NCI-H1694 (cell line): ENCODE measurements around the gene FCHSD2.

Experiments used
- DNase-seq: peaks from one replicate; lab custom pipeline; 2025; lab: John Stamatoyannopoulos, UW

FCHSD2 gene

GRCh38 chr11:73172992-73173656 is 31.0 kb upstream of the FCHSD2 start:
- no peak for DNase-seq

- no peak for DNase-seq
Observed at GRCh38 chr11:73171436-73172161, 29.5 kb upstream of the FCHSD2 start.

- DNase-seq = no peak
Observed at GRCh38 chr11:73170140-73170539, 28.0 kb upstream of the FCHSD2 start.

GRCh38 chr11:73168925-73169579 is 26.9 kb upstream of the FCHSD2 start:
- no peak for DNase-seq

GRCh38 chr11:73167363-73167954 is 25.3 kb upstream of the FCHSD2 start:
- DNase-seq = no peak

- no peak for DNase-seq
Observed at GRCh38 chr11:73164803-73165540, 22.9 kb upstream of the FCHSD2 start.

GRCh38 chr11:73163638-73164174 is 21.6 kb upstream of the FCHSD2 start:
- DNase-seq = no peak

- DNase-seq = no peak
Observed at GRCh38 chr11:73162196-73162740, 20.1 kb upstream of the FCHSD2 start.

- no peak for DNase-seq
Observed at GRCh38 chr11:73160005-73160760, 18.1 kb upstream of the FCHSD2 start.

GRCh38 chr11:73159297-73159696 is 17.2 kb upstream of the FCHSD2 start:
- no peak for DNase-seq

- no peak for DNase-seq
Observed at GRCh38 chr11:73158356-73159051, 16.4 kb upstream of the FCHSD2 start.

- no peak for DNase-seq
Observed at GRCh38 chr11:73157101-73158010, 15.2 kb upstream of the FCHSD2 start.

GRCh38 chr11:73156686-73157085 is 14.6 kb upstream of the FCHSD2 start:
- DNase-seq = no peak

- DNase-seq = no peak
Observed at GRCh38 chr11:73156114-73156513, 14.0 kb upstream of the FCHSD2 start.

GRCh38 chr11:73155102-73155501 is 13.0 kb upstream of the FCHSD2 start:
- no peak for DNase-seq

- DNase-seq = no peak
Observed at GRCh38 chr11:73154178-73154577, 12.1 kb upstream of the FCHSD2 start.

GRCh38 chr11:73152861-73153483 is 10.9 kb upstream of the FCHSD2 start:
- no peak for DNase-seq

- no peak for DNase-seq
Observed at GRCh38 chr11:73152086-73152853, 10.2 kb upstream of the FCHSD2 start.
